ENCODE measurements around the gene ARHGAP45.

DNA sequence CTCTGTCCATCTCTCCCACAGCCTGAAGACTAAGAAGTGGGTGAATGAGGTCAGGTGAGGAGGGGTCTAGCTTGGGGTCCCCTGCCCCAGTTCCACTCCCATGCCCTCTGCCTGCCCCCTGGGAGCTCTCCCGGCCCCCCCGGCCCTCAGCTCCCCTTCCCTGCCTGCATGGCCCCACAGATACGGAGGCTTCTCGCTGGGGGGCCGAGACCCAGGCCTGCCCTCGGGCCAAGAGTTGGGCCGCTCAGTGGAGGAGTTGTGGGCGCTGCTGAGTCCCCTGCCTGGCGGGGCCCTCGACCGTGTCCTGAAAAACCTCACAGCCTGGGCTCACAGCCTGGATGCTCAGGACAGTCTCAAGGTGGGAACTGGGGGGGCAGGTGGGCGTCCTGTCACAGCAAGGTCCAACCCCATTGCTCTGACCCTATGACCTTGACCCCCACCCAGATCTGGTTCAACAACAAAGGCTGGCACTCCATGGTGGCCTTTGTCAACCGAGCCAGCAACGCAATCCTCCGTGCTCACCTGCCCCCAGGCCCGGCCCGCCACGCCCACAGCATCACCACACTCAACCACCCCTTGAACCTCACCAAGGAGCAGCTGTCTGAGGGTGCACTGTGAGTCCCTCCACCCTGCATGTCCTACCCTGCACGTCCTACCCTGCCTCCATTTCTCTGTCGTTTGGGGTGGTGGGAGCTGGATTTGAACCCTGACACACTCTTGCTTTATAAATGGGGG, 10.9 kb upstream of the ARHGAP45 start:
- TF ChIP-seq POLR2A (IDR thresholded peaks at IDR 0.05) (no peak), CTCF (IDR thresholded peaks at IDR 0.05) (no peak), EP300 (IDR thresholded peaks at IDR 0.05) (no peak)

Measured in tibial nerve (tissue), 4 donors.